Panc1 (cell line): ENCODE measurements around the gene HIGD2B. TPM values are rescaled to one million over a fixed set of nuclear protein-coding genes. Genes with fewer than 3 reads are reported as not detected.

Source experiments
- ATAC-seq: fragments of 200-7000 bp; cut with Tn5 transposase; 2 replicates; pipeline ENCODE4 v1.9.1; 2020; ENCODE audit warnings: mild to moderate bottlenecking, moderate library complexity
- BruUV-seq: library from RNA; stranded (reverse); fragments of 400-500 nt; replicated peaks from 2 replicates; lab custom pipeline; 2021; lab: Mats Ljungman, UMichigan
- CTCF ChIA-PET: fragments of 300-600 bp; sonication (Branson Sonifier 250); formaldehyde crosslinking; loops from one replicate; lab custom pipeline; 2022; ENCODE audit warnings: antibody characterized with exemption; lab: Charles Lee
- POLR2A ChIA-PET: fragments of 300-600 bp; sonication (Branson Sonifier 250); formaldehyde crosslinking; loops from one replicate; lab custom pipeline; 2022; ENCODE audit warnings: antibody characterized with exemption; lab: Charles Lee
- DNase-seq: peaks from one replicate; pipeline ENCODE4 v3.0.0-alpha.2; 2010; ENCODE audit warnings: low read depth, low spot score
- H3K27ac ChIP-seq: 2 replicates; pipeline ENCODE4 v1.5.1; 2011; ENCODE audit warnings: mild to moderate bottlenecking, low read length, inconsistent platforms
- H3K27me3 ChIP-seq: fragments of 200-500 bp; sonication (Bioruptor generic); 2 replicates; pipeline ENCODE4 v1.6.0; 2014; ENCODE audit warnings: low read length, inconsistent platforms; ENCODE audit not compliant: control insufficient read depth, insufficient read depth
- H3K36me3 ChIP-seq: fragments of 200-500 bp; sonication (Bioruptor generic); 2 replicates; pipeline ENCODE4 v1.5.1; 2014; ENCODE audit warnings: inconsistent platforms, mild to moderate bottlenecking, low read length, moderate library complexity; ENCODE audit not compliant: control insufficient read depth, insufficient read depth
- H3K4me1 ChIP-seq: 2 replicates; pipeline ENCODE4 v1.5.1; 2011; ENCODE audit warnings: inconsistent platforms, mild to moderate bottlenecking, low read length, moderate library complexity; ENCODE audit not compliant: control insufficient read depth, insufficient read depth
- H3K4me3 ChIP-seq, 2 experiments: 2 replicates each; pipeline ENCODE4 v1.5.1; 2011 to 2012; ENCODE audit warnings: low read depth in 2 of 2, low read length in 2 of 2, mild to moderate bottlenecking in 2 of 2, inconsistent platforms in 1 of 2, moderate library complexity in 1 of 2
- H3K9me3 ChIP-seq: fragments of 200-500 bp; sonication (Bioruptor generic); 2 replicates; pipeline ENCODE4 v1.5.1; 2014; ENCODE audit warnings: low read depth, mild to moderate bottlenecking, inconsistent platforms, low read length, moderate library complexity; ENCODE audit not compliant: control insufficient read depth, insufficient read depth
- CTCF ChIP-seq: fragments of 450-650 bp; IDR thresholded peaks from 2 replicates; pipeline ENCODE4 v1.5.1; 2017; ENCODE audit warnings: mild to moderate bottlenecking
- POLR2AphosphoS5 ChIP-seq: IDR thresholded peaks from 2 replicates; pipeline ENCODE4 v1.6.1; 2012; ENCODE audit warnings: mild to moderate bottlenecking, low read depth, low read length, moderate library complexity
- REST ChIP-seq, 2 experiments: IDR thresholded peaks; 2 replicates each; pipeline ENCODE4 v1.6.1; 2011 to 2012; ENCODE audit warnings: low read depth in 2 of 2, control low read depth in 1 of 2, low read length in 1 of 2, mild to moderate bottlenecking in 1 of 2, moderate library complexity in 1 of 2; ENCODE audit not compliant: insufficient read depth in 1 of 2
- SIN3A ChIP-seq: IDR thresholded peaks from 2 replicates; pipeline ENCODE4 v1.6.1; 2012; ENCODE audit warnings: low read depth, mild to moderate bottlenecking, low read length, moderate library complexity, borderline replicate concordance; ENCODE audit not compliant: insufficient read depth
- TCF7L2 ChIP-seq: IDR thresholded peaks from 2 replicates; pipeline ENCODE4 v1.6.1; 2011; ENCODE audit warnings: mild to moderate bottlenecking, low read depth, low read length, inconsistent platforms
- in situ Hi-C: cut with HindIII; loops from 2 replicates; pipeline ENCODE4 v1.10.0; 2016; ENCODE audit warnings: low sequenced_read_pairs, low pct_unique_long_range_greater_than_20kb
- intact Hi-C: fragments of 100-400 bp; cut with micrococcal nuclease; formaldehyde crosslinking; loops from one replicate; pipeline ENCODE4 v1.10.0; 2022; ENCODE audit not compliant: unreplicated experiment
- total RNA-seq: library from RNA; stranded (reverse); gene quantifications from one replicate; pipeline ENCODE4 v1.2.1, GENCODE V29; 2021; ENCODE audit not compliant: unreplicated experiment

HIGD2B gene
- total RNA-seq, 1 experiment from 2014 or later, result 0.21 TPM

- intact Hi-C loops, result no loop called here
- BruUV-seq, result no TSS peak
- ATAC-seq, result no peak
- in situ Hi-C loops, result no loop called here
- Histone ChIP-seq H3K9me3 (no peaks in the 10 kb centered on the region), H3K36me3 (no peaks in the 10 kb centered on the region; the same call in 1 of the 2 replicates), H3K27ac (no peak overlapping the region), H3K27me3 (no peaks in the 10 kb centered on the region), H3K4me3 (no peak overlapping the region), H3K4me1 (peaks cover 4% of the 10 kb centered on the region)
- TF ChIP-seq REST (IDR thresholded peaks at IDR 0.05; ENCODE audit: insufficient read depth in 1 of 2, low read depth in 2 of 2, low read length in 1 of 2) (no peak), POLR2AphosphoS5 (no peak)
- POLR2A ChIA-PET, result interaction anchor here (0.8 kb wide), 1 partner anchor 209 kb away, joined by 3 read pairs; no protein-coding TSS in a partner anchor
- no peak for DNase-seq
- CTCF ChIA-PET, result no interaction called here
These were observed 3.2 kb downstream of the HIGD2B start for GRCh38 chr15:72682772-72683171.

GRCh38 chr15:72680931-72681330 is 5.1 kb downstream of the HIGD2B start:
- intact Hi-C loops, result no loop called here
- ATAC-seq (no peak), DNase-seq (no peak)
- TF ChIP-seq REST (IDR thresholded peaks at IDR 0.05; ENCODE audit: insufficient read depth in 1 of 2, low read depth in 2 of 2, low read length in 1 of 2) (no peak), POLR2AphosphoS5 (no peak), CTCF (no peak), TCF7L2 (no peak), SIN3A (no peak)
- Histone ChIP-seq H3K27ac (no peak overlapping the region), H3K4me3 (no peak overlapping the region), H3K4me1 (peaks cover 4% of the 10 kb centered on the region), H3K9me3 (no peaks in the 10 kb centered on the region), H3K36me3 (no peaks in the 10 kb centered on the region; the same call in 1 of the 2 replicates), H3K27me3 (no peaks in the 10 kb centered on the region)
- POLR2A ChIA-PET, result interaction anchor here (0.6 kb wide), 1 partner anchor 21 kb away, joined by 3 read pairs; no protein-coding TSS in a partner anchor
- CTCF ChIA-PET, result interaction anchor here (0.6 kb wide), 1 partner anchor 155 kb away, joined by 10 read pairs; no protein-coding TSS in a partner anchor
- in situ Hi-C loops, result no loop called here
- no TSS peak for BruUV-seq
